HG02938 (cell line): ENCODE data around the gene PDCD11.
A peak's percentile ranks its signal among the peaks of the same experiment; 100 is the strongest.

Experiments used
- ATAC-seq: cut with Tn5 transposase; IDR thresholded peaks from one replicate; pipeline ENCODE4 v1.9.1; 2021; ENCODE audit warnings: mild to moderate bottlenecking, moderate library complexity; ENCODE audit not compliant: unreplicated experiment

PDCD11 gene

GRCh38 chr10:103449208-103450144 is 53.0 kb downstream of the PDCD11 start:
- no peak for ATAC-seq

GRCh38 chr10:103450201-103450695 is 53.8 kb downstream of the PDCD11 start:
- no peak for ATAC-seq

GRCh38 chr10:103451091-103451813 is 54.8 kb downstream of the PDCD11 start:
- no peak for ATAC-seq

- peak; percentile 75 for ATAC-seq
Observed at GRCh38 chr10:103451831-103452505, 55.5 kb downstream of the PDCD11 start, which contains the start of gene CALHM2. Gene CALHM2 (minus strand): TSS chr10:103452370. CDS start chr10:103449941, 2,429 bp downstream.

DNA sequence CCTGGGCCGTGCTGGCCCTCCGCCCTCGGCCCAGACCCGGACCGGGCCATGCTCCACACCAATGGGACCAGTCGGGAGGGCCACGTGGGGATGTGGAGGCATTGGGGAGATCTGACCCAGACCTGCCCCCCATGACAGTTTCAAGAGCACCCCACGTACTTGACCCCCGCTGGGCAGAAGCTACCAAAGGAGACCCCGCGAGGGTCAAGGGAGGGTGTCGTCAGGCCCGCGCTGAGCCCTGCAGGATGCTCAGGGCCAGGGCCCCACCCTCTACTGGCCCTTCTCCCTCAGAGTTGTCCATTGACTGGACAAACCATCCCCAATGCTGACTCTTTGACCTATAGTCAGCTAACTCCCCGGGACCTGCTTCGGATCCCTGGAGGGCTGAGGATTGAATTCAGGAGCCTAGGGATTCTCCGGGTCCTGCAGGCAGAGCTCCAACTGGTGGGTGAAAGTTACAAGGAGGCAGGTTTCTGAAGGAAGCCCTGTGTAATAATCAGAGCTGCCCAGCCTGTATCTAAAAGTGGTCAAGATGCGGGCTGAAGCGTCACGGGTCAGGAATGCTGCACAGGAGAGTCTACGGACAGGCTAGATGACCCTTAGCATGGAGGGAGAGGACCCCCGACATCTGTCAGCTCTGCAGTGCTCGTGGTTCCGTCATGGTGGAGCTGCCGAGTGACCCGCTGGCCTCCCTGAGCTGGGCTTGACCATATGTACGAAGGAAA is 56.2 kb downstream of the PDCD11 start:
- no peak for ATAC-seq

DNA sequence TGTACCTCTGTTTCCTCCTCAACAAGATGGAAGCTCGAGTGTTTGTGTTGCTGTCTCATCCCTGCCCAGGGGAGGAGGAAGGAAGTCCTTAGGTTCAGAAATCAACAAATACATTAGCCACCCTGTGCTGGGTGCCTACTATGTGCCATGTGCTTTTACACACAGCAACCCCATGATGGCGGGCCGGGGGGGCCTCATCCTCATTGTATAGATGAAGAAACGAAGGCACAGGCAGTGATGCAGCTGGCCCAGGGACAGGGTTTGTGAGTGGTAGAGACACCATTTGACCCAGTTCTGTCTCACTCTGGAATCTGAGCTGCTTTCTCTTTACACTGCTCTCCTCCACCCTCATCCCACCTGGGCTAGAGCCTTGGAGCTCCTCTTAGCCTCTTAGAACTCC is 57.6 kb downstream of the PDCD11 start:
- no peak for ATAC-seq

DNA sequence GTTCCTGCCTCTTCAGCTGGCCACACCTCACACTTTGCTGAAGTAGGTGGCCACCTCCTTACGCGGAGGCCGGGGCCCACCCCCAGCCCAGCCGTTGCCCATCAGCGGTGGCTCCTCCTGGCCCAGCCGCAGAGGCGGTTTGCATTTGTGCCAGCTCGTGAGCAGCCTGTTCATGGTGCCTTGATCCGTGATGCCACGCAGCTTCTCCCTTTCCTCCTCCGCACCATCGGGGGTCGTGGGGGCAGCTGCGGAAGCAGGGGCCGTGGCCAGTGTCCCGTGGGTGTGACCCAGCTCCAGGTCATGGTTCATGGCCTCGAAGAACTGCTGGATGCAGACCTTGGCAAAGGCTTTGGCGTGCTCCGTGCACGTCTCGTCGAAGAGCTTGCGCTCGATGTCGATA is 58.8 kb downstream of the PDCD11 start:
- no peak for ATAC-seq

DNA sequence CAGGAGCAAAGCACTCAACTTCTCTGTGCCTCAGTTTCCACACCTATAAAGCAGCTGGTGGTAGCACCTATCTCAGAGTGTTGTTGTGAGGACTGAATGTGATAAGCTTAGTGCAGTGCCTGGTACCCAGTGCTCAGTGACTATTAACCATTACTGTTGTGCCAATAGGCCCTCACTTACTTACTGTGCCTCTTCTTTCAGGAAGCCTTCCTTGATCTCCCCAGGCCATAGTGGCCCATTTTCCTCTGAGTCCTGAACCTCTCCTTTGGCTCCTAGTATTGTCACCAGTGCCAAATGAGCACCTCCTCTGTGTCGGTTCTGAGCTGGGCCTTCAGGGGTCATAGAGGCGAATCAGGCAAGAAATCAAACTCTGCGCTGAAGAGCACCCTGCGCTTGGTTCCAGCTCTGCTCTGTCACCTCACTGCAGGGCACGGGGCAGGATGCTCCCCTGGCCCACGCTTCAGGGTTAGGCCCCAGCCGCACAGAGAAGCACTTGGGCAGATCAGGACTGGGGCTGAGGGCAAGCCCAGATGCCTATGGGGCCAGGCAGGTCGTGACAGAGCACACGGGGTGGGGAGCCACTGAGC is 59.7 kb downstream of the PDCD11 start:
- no peak for ATAC-seq

DNA sequence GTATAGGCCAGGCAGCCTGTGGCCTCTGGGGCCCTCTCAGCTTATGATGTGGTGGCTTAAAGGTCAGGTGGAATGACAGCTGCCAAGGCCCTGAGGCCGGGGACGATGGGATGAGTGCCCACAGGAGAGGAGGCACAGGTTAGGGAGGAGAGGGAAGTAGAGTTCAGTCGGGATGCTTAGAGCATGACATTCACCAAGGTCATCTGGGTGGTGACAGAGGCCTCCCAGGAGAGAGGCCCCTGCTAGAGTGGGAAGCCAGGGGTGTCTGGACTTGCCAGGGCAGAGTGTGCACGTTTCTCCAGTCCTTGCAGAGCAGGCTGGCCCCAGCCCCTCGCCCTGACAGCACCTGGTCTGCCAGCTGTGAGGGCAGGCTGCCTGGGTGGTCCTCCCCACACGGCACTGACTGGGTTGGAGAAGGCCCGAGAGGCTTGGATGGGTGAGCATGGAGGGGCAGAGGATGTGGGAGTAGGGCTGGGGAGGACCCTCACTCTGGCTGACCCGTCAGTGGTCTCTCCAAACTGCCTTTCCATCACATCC is 60.8 kb downstream of the PDCD11 start:
- no peak for ATAC-seq

- ATAC-seq, result no peak
Observed at GRCh38 chr10:103457896-103458583, 61.6 kb downstream of the PDCD11 start.

DNA sequence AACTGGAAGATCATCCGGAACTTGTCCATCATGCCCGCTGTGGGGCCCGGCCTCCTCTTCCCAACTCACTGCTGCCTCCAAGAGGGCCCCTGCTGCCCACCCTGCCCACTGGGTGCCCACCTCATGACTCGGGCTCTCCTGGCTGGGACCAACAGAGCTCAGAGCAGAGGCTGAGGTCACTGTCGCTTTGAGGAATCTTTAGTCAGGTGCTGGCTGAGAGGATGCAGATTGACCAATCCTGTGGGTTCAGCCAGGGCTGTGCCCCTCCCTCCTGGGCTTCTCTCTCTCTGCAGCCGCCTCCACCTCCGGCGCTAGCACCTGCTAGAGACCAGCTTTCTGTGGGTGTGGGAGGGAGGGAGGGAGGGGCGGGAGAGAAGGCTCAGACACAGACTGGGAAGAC is 62.3 kb downstream of the PDCD11 start, which contains the start of gene CALHM1:
TSS of gene CALHM1 (minus strand) at position 181 of the 400 bp plus-strand sequence. CDS start at position 32, 149 bp downstream.
- ATAC-seq, result no peak

GRCh38 chr10:103459615-103460014 is 63.2 kb downstream of the PDCD11 start:
- ATAC-seq, result no peak

DNA sequence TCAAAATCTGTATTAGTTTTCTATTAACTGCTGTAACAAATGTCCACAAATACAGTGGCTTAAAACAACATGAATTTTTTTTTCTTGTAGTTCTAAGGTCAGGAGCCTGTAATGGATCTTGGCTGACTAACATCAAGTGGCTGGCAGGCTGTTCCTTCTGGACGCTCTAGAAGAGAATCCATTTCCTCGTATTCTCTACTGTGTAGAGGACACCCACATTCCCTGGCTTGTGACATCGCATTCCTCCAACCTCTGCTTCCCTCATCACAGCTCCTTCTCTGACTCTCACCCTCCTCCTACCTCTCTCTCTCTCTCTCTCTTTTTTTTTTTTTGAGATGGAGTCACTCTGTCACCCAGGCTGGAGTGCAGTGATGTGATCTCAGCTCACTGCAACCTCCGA is 67.1 kb downstream of the PDCD11 start:
- no peak for ATAC-seq

DNA sequence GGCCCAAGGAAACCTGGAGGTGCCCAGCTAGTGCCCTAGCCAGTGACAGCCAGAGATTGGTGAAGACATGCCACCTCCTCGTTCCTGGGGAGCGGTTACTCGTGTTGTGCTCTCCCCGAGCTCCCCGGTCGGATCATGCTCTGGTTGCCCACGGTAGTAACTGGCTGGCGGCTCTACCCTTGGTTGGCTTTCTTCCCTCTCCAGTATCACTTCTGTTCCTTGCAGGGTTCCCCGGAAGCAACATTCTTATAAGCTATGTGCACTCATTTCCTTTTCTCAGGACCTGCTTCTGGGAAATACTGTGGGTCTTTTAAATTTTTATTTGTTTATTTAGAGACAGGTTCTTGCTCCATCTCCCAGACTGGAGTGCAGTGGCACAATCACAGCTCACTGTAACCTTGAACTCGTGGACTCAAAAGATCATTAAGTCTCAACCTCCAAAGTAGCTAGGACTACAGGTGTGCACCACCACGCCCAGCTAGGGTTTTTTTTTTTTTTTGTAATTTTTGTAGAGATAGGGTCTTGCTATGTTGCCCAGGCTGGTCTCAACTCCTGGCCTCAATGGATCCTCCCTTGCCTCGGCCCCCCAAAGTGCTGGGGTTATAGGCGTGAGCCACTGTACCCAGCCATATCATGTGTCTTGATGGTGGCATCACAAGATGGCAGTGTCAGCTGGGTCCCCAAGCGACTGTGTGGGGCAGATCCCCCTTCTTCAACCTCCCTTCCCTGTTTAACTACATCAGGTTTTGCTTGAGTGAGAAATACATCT is 69.2 kb downstream of the PDCD11 start:
- ATAC-seq, result no peak

GRCh38 chr10:103466734-103467133 is 70.3 kb downstream of the PDCD11 start:
- ATAC-seq, result no peak

GRCh38 chr10:103467406-103467805 is 71.0 kb downstream of the PDCD11 start:
- no peak for ATAC-seq

DNA sequence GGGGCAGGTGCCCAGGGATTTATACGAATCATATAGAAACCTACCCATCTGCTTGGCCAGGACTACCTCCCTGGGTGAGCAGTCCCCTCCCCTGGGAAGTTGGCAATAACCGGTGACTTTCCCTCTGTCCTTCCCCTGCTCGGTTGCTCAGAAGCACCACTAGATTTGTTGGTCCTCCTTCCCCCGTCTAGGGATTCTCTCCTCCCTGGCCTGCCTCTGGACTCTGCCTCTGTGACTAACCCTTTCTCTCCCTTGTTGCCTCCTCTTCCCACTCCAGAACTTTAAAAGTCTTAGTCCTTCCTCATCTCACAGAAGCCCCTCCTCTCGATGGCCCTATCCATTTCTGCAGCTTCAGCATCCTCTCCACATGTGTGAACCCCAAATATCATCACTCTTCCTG is 72.8 kb downstream of the PDCD11 start:
- no peak for ATAC-seq
